GM03348 (cell line): ENCODE results near the gene FOXD4L3.
"Not testable (repeated sequence)": the region's sequence is repeated elsewhere in the genome, so short reads cannot be mapped to it uniquely, and the experiment has no call there.

ENCODE experiments used
- DNase-seq: peaks from one replicate; pipeline ENCODE4 v3.0.0; 2012; ENCODE audit warnings: low spot score

Gene FOXD4L3

DNA sequence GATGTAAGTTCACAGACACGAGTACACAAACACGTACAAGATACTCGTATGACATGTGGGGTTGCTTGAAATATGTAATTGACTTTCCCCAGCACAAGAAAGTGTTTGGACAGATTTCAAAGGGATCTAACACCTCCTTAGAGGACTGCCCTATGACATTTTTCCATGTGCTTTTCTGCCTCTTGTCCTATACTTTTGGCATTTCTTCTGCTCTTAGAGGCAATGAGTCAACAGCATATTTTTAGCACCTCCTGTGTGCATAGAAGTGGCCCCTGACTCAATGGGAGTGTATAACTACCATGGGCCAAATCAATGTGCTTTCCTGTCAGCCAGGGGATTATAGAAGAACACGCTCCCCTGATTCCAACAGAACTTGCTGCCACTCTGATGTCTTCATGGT is 49.0 kb downstream of the FOXD4L3 start:
- DNase-seq, result not testable (repeated sequence)
